ENCODE measurements around the gene ZNF223.

The ZNF223 gene

GRCh38 chr19:44071824-44072542 is 20.1 kb downstream of the ZNF223 start, which contains the start of gene ZNF284:
TSS of gene ZNF284 (plus strand) at chr19:44072159. CDS start at chr19:44076390, 4,231 bp downstream.
- DNase-seq (ENCODE audit: low spot score) = peak; percentile 96

- DNase-seq (ENCODE audit: low spot score) = no peak
These were observed 20.9 kb downstream of the ZNF223 start for GRCh38 chr19:44072543-44073401.

GRCh38 chr19:44076325-44076724 is 24.5 kb downstream of the ZNF223 start:
- no peak for DNase-seq (ENCODE audit: low spot score)

GRCh38 chr19:44092108-44092507 is 40.3 kb downstream of the ZNF223 start:
- no peak for DNase-seq (ENCODE audit: low spot score)

GRCh38 chr19:44093931-44094765 is 42.3 kb downstream of the ZNF223 start, which contains the start of gene ZNF224:
TSS of gene ZNF224 (plus strand) at chr19:44094361. CDS start at chr19:44097874, 3,513 bp downstream.
- DNase-seq (ENCODE audit: low spot score) = peak; percentile 95

- DNase-seq (ENCODE audit: low spot score) = no peak
These were observed 55.9 kb downstream of the ZNF223 start for GRCh38 chr19:44107751-44108150.

GRCh38 chr19:44109458-44109857 is 57.6 kb downstream of the ZNF223 start:
- no peak for DNase-seq (ENCODE audit: low spot score)

GRCh38 chr19:44111910-44112463 is 60.2 kb downstream of the ZNF223 start:
- peak; percentile 39 for DNase-seq (ENCODE audit: low spot score)

- DNase-seq (ENCODE audit: low spot score) = no peak
These were observed 60.9 kb downstream of the ZNF223 start for GRCh38 chr19:44112802-44113137.

GRCh38 chr19:44113138-44113783 is 61.4 kb downstream of the ZNF223 start, which contains the start of gene ZNF225:
TSS of gene ZNF225 (plus strand) at chr19:44113399. CDS start at chr19:44115828, 2,429 bp downstream.
- DNase-seq (ENCODE audit: low spot score) = peak; percentile 99

GRCh38 chr19:44113784-44114390 is 62.1 kb downstream of the ZNF223 start:
- DNase-seq (ENCODE audit: low spot score) = peak; percentile 5
